HG03196 (cell line): ENCODE data around the gene CDC42BPB.

ENCODE experiments used
- ATAC-seq: cut with Tn5 transposase; IDR thresholded peaks from one replicate; pipeline ENCODE4 v1.9.1; 2021; ENCODE audit not compliant: unreplicated experiment

Gene CDC42BPB

DNA sequence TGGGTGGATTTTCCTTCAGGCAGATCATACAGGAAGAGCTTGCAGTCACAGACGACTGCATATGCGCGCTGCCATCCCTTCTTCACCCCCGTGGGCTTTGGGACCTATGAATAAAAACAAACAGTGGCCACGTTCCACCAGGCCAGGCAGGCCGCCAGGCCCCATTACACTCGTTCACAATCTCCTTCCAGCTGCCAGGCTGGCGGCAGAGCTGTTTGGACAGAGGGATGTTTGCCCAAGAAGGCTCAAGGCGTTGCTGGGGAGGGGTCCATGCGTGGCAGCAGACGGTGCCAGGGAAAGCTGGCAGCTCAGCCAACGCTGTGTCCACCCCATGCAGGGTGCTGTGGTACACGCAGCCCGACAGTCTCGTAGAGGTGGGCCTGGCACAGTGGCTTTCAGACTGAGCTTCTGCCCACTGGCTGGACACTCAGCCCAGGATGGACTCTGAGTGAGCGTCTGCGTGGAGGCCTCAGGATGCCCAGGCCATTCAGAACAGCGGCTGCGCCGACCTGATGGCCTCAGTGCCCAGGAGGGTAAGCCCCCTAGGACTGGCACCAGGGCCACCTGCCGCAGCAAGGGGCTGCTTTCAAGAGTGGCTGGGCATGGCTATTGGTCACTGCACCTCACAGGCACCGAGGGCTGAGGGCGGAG, 107.4 kb downstream of the CDC42BPB start:
- no peak for ATAC-seq

DNA sequence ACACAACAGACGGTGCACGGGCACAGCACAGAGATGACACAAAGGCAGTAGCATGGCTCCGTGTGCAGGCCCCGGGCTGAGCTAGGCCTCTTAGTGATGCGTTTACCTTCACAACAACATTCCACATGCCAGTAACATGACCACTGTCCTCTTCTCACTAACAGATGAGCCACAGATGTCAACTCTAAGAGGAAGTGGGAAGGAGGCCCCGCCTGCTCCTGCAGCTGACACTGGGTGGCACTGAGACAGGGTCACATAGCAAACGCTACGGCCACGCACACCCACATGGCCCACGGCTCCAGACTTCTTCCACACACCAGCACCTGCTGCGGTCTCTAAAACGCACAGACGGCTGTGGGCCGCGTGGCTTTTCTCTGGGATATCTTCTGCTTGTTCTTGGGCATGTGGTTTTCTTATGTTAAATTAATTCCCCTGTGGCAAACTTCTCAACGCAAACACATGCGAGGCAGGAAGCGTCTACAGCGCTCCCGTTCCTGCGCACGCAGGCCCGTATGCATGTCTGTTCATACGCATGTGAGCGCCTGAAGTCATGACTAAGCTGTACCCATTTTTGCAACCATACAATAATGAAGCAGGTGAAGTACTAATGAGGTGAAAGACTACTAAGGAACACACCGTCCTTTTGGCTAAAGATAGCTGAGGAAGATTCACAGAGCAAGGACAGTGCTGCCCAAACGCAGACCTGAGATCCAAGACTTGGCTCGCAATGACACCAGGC, 108.1 kb downstream of the CDC42BPB start:
- no peak for ATAC-seq

DNA sequence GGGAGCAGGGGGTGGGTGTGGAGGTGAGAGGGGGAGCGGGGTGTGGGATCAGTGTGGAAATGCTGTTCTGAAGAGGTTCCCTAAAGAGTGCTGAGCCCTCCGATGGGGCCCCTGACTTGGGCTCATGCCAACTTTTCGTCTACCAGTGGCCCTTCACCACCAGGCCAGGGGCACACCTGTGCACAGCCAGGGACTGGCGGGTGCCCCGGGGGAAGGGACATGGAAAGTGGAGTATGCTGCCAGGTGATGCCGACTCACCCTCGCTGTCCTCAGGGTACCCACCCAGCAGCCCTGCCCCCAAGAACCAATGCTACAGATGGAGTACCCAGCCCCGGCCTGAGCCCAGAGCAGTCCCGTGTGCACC, 108.7 kb downstream of the CDC42BPB start:
- ATAC-seq: no peak

DNA sequence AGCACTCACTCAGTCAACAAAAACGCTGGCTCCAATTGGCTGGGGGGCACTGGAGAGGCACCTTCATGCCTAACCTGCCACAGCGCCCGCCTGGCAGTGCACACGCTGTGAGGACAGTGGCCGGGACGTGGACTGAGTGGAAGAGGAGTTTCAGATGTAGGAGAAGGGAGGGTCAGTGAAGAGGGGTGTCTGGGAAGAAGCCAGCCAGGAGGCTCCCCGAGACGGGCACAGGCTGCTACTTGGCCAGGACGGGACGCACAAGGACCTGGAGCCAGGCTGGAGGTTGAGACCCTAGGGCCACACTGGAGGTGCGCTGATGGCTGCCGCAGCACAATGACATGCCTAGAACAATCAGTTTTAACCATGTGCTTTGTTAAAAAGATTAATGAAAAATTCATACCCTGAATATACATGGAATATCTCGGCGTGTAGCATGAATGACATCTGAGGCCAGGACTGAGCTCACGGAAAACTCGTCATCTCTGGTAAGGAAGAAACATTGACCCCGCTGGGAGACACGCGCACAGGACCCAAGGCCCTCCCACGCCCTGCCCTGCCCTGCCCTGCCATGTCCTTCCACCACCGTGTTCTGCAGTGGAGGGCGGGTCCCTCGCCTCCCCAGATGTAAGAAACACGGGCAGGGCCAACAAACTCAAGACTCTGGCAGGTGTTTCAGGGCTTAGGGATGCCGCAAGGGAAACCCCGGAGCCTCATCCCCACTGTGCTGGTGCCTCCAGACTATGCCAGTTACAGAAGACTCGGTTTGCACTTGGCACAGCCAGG, 109.8 kb downstream of the CDC42BPB start:
- ATAC-seq: no peak

DNA sequence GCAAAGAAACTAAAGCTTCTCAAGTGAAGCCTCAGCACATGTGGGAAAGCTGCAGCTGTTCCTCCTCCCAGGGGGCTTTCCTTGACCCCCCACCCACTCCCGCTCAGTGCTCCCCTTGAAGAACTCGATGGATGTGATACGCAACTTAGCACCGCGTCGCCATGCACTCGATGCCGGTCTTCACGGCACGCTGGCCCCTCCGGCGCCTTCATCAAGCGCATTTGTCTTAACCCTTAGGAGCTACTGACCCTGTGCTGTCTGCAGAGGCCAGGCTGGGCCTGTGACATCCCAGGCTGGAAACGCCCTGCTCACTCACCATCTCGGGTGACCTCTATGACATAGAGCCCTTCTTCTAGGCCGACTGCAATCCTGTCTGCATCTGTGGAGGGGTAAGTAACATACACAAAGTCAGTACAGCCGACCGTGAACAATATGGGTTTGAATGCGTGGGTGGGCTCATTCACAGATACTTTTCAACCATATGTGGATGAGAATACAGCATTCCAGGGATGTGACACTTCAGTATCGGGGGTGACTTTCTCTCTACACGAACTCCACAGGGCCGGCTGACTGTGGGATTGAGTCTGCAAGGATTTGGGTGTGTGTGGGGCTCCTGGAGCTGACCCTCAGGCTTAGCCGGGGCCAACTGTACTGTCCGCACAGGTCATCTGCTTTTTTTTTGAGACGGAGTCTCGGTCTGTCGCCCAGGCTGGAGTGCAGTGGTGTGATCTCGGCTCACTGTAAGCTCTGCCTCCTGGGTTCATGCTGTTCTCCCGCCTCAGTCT, 111.8 kb downstream of the CDC42BPB start:
- no peak for ATAC-seq

DNA sequence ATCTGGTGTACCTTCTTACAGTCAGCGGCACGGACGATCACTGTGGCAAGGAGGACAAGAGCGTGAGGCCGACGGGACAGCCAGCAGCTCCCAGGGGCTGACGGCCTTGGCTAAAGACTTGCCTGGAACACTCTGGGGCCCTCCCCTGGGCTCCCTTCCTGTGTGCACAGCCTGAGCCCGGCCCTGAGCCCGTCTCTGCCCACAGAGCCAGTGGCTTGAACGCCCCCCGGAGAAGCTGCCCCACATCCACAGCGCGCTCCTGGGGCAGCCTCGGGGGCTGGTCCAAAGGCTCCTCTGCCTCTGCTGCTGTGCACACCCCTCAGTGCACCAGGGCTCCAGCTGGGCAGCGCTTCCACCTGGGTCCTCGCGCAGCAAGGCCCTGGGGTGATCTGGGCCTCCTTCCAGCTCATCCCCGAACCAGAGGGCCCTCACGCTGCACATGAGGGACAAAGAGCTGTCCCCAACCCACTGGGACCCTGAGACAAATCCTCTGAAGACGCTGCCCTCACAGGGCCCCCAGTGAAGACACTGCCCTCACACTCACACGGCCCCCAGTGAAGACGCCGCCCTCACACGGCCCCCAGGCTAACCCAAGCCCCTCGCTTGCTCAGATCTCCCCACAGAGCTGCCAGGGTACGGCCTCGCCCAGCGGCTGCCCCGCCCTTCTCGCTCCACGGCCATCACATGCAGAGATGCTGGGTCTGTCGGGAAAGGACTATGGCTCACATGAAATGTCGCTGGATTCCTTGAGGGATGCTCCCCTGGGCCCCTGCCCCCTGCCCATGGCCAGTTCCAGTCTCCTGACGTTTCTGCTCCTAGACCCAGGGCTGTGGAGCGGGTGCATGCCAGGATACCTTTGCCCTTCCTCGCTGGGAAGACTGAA, 112.7 kb downstream of the CDC42BPB start:
- no peak for ATAC-seq

DNA sequence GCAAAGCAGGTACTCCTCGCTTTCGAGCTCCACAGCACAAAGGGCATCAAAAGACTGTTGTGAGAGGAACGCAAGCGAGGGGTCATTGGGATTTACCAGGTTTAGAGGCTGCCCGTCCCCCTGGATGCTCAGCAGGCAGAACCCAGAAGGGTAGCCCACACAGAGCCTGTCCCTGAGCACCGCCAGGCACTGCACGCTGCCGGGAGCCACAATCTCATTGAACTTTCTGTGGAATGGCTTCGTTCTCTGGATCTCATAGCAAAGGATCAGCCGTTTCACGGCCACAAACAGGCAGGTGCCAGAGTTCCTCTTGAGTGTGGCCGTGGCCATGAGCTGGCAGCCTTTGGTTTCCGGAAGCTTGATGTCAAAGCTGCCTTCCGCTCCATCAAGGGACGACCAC, 113.4 kb downstream of the CDC42BPB start:
- ATAC-seq: no peak

DNA sequence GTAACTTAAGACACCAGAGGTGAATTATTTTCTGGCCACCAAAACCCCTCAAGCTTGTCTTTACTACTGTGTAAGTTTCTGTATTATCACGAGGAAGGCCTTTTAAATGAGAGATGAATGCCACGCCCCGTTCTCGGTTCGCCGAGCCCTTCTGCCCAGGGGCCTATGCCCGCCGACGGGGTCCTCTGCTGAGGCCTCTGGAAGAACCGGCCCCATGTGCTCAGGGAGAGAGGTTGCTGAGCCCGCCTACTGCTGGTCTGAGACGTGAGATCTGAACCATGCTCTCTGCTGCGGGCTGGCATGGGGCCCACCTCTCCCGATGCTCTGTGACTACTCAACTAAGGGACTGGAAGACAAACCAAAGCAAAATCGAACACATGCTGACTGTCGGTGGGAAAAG, 113.9 kb downstream of the CDC42BPB start:
- no peak for ATAC-seq

DNA sequence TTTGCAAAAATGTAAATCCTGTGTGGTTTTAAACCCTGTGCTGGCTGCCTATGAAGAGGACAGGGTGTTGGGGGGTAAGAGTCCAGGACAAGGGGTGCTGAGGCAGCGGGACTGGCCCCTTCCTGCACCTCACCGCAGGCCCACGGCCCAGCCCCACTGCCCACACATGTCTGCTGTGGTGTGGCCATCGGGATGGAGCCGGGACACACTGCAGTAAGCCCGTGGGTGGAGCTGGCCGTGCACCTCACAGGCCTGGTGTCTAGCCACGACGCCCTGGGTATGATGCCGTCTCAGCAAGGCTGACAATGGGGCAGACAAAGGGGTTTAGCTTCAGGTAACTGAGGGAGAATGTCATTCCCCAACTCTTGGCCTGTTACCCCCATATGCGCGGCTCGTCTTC, 115.3 kb downstream of the CDC42BPB start:
- no peak for ATAC-seq

DNA sequence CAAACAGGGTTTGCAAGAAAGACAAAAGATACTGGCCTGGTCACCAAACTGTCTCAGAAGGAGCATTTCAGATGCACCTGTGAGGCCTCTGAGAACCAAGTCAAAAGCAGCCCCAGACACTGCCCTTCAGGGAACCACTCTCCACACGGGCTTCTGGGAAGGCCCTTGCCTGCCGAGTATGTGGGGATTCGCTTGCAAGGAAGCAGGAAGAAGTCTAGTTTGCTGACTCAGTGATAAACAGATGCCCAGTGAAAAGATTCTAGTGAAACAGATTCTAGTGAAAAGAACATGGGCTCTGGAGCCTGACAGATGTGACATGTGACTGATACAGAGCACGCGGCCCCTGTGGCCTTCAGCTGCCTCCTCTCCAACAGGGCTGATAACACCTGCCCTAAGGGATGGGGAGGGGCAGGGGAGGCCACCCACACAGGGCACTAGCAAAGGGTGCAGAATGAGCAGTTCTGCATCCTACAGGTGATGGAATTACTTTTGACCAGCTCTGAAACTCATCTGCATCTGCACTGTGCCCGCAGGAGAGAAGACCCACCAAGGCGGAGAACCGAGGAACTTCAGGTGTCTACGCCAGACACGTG, 115.8 kb downstream of the CDC42BPB start:
- ATAC-seq: no peak

DNA sequence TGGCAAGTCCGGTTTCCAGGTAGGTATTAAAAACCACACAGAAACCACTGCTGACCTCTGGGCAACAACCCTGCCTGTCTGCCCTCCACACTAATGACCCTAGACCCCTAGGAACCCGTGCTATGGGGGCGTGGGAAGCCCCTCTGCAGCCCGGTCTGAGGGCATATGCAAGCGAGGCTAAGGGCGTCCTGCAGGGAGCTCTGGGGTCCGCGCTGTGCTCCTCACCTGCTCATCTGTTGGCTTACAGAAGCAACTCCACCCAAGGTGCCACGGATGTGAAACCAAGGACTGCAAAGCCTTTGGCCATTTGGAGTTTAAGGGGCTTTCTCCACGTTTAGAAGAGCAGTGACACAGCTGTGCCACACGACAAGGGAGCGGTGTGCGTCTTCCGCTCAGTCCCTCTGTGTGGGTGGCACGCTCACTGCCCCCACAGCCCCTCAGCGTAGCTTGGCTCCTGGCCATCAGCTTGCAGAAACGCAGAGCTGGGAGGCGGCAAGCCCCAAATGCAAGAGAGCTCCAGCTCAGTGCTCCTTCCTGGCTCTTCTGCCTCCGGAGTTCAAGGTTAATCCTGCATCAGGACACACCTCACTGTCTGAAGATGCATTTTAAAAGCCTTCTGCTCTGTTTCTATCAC, 116.5 kb downstream of the CDC42BPB start:
- no peak for ATAC-seq

DNA sequence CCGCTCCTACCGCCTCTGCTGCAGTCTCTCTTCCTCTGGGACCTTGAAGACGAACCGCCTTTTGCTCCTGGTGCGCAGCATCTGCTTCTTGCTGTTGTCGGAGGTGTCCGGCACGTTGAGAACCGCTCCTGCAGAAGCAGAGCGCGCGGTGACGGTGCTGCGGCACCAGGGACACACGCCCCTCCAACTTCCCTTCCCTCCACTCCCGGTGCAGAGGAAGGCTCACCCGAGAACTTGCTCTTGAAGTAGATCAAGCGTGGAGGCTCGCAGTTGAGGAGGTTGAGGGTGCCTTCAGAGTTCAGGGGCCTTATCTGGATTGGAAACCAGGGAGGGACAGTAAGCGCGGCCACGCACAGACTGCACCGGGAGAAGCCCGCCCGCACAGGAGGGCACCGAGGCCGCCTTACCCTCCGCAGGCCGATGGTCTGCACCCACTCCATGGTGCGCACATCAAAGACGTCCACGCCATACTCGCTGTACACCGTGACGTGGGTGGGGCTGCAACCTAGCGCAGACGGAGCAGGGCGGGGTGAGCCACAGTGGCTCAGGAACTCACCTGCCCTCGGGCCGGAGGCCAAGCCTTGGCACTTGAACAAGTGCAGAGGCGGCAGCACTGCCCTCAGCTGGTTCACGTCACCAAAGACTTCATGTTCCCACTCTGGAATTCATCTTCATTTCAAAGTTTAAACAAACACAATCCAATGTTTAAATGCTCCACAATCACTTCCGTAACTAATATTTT, 117.4 kb downstream of the CDC42BPB start:
- no peak for ATAC-seq

DNA sequence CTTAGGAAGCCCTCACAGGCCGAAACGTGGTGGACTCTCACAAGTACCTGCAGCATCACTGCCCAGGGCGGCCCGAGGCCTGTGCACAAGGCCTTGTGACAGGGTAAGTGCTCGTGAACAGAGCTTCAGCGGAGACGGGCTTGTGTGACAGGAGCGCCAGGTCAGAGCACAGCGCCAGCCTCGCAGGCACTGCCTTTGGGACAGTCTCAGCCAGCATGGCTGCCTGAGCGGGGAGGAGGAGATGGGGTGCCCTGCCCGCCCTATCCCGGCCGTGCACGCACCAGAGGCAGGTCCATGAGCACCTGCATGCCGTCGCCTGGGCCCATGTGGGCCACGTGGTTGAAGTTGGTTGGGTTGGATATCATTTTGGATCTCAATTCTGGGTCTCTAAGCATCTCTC, 118.0 kb downstream of the CDC42BPB start:
- no peak for ATAC-seq

DNA sequence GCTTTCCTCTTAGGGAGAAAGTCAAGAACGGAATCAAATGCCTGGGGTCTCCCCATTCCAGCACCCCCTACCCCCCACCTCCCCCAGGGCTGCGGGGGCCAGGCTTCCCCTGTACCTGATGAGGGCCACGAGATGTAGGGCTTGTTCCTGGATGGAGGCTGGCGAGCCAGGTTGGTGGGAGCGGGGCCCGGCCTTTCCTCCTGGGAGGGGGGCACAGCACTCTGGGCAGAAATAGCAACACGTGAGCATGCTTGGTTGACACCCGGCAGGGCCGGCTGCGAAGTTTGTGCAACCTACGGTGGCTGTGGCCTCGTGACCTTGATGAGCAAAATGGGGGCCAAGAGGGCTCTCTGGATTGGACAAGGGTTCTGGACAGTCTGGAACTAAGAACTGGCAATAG, 119.2 kb downstream of the CDC42BPB start:
- no peak for ATAC-seq

DNA sequence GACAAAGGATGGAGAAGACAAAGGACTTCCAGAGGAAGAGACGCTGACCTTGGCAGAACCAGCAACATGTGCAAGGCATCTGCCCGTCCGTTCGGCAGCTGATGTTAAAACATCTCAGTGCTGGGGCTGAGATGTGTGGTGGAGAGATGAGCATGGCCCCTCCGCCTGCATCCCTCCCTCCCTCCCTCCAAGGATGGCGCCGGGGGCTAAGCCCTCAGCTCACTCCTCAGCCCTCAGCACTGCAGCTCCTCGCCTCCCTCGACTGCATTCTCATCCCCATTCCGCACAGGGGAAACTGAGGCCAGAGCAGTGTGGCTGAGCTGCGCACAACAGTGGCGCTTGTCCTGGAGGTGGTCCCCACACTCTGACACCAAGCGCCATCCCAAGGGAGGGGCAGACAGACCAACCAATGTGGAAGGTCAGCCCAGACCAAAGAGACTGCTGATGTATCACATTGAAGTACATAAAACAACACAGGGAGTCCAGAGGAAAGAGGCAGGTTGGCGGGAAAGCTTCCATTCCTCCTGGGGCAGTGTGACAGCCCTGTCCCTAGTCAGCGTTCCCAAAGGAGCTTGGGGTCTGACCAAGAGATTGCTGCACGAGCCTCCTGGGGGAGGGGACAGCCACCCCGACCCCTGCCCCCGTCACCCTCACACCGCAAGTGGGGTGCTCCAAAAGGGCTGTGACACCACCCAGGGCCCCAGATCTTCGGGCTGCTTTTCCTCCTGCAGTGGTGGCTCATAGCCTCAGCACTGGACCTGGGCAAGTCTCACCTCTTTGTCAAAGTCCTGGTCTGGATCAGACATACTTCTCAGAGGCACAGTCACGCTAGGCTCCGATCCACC, 119.8 kb downstream of the CDC42BPB start:
- no peak for ATAC-seq

DNA sequence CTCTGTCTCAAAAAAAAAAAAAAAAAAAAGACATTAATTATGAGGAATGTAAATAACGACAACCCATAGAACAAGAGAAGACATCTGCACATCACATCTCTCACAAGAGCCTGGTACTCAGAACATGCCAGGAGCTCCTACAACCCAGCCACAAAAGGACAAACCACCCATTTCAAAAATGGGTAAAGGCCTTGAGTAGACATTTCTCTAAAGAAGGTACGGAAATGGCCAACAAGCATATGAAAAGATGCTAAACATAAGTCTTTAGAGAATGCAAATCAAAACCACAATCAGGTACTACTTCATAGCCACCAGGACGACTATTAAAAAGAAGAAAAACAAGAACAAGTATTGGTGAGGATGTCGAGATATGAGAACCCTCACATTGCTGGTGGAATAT, 121.6 kb downstream of the CDC42BPB start:
- no peak for ATAC-seq

DNA sequence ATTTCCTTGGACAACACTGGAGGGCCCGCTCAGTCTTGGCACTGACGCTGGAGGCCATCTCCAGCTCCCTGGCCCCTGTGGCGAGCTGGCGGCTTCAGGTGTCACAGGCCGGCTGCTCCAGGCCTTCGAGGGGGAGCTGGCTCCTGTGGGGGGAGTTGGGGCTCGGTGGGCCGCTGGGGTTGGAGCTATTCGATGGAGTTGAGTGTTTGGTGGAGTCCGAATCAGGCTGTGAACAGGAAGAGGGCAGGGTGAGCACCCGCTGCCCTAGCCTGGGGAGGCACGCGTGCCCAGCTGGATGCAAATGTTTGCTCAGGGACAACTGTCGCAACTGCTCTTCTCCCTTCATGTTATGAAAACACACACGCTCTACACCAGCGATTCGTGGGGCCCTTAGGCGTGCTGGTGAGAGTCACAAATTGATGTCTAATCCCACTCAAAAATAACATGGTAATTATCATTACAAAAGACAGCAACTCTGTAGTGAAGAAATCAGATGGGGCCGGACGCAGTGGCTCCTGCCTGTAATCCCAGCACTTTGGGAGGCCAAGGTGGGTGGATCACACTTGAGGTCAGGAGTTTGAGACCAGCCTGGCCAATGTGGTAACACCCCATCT, 123.6 kb downstream of the CDC42BPB start:
- no peak for ATAC-seq
